ENCODE data around the gene TMEM53.

DNA sequence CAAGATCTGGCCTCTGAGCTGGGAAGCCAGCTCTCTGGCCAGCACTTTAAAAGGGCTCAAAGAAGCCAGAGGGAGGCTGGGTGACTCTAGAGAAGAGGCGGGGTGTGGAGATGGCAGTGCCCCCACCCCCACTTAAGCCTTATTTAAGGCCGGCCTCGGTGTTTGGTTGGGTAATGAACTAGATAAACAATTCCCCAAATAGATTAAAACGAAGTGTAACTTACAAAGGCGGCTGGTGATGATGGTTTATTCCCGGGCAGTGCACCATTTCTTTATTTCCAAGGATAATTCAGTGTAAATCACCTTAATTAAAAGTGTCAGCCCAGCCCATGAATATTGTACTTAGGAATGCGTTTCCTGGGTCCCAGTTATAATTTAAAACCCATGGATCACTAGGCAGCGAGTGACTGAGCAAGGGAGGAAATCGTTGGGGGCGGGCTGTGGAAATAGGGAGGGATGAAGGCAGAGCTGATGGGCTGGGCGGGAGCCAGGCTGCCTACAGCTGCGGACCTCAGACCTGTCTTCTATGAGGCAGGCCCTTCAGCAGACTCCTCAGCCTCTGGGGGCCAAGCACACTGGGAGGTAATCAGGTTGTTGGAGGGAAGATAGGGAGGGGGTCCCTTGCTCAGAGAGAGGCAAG, 54.9 kb downstream of the TMEM53 start:
- TF ChIP-seq SP1 (IDR thresholded peaks at IDR 0.05) = no peak
- TF ChIP-seq SUZ12 (IDR thresholded peaks at IDR 0.05) = no peak
- TF ChIP-seq BHLHE40 (IDR thresholded peaks at IDR 0.05; ENCODE audit: borderline replicate concordance) = no peak
- TF ChIP-seq TARDBP (IDR thresholded peaks at IDR 0.05) = no peak
- no peak for TF ChIP-seq FOXK2 (IDR thresholded peaks at IDR 0.05)
- no peak for TF ChIP-seq ELF4 (IDR thresholded peaks at IDR 0.05)
- TF ChIP-seq ZNF384 (IDR thresholded peaks at IDR 0.05) = no peak
- TF ChIP-seq NFRKB (IDR thresholded peaks at IDR 0.05) = no peak
- no peak for TF ChIP-seq FOXA1 (IDR thresholded peaks at IDR 0.05)
